Left hindlimb (tissue), 1 donor: ENCODE results near the gene HS6ST1.
A peak's percentile ranks its signal among the peaks of the same experiment; 100 is the strongest.
"Not testable (repeated sequence)": the region's sequence is repeated elsewhere in the genome, so short reads cannot be mapped to it uniquely, and the experiment has no call there.

ENCODE experiments used
- DNase-seq: peaks from one replicate; pipeline ENCODE4 v3.0.0-alpha.2; 2018

The HS6ST1 gene

DNA sequence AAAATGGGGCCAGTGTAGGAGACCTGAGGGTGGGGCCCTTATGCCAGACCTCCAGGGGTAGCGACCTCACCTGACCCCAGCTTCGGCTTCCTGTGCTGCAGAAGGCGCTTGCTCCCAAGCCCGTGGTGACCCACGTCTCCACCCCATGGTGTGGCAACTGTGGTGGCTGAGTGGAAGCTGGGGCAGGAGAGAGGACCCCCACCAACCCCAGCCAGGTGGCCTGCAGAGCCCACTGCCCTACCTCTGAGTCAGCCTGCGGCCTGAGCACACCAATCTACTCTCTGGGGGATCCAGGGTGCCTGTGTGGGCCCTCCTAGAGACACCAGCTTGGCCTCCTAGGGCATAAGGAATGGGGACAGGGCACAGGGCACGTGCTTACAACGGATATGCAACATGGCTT lies 52.2 kb downstream of the HS6ST1 start:
- DNase-seq = not testable (repeated sequence)

DNA sequence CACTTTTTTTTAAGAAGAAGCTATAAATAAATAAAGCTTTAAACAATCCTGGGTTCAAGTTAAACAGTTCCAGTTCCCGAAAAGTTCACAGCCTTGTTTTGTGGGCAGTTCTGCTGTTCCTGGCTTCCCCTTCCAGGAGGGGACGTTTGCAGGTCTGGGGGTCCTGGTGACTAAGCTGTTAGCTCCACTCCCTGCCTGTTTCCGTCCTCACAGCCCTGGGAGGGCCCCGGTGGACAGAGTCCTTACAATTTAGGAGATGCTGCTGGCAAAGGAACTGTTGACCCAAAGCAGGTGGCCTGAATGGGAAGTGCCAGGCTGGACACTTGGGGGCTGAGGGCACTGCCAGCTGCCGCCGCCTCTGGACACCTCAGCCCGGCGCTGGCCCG lies 53.1 kb downstream of the HS6ST1 start:
- DNase-seq = not testable (repeated sequence)

DNA sequence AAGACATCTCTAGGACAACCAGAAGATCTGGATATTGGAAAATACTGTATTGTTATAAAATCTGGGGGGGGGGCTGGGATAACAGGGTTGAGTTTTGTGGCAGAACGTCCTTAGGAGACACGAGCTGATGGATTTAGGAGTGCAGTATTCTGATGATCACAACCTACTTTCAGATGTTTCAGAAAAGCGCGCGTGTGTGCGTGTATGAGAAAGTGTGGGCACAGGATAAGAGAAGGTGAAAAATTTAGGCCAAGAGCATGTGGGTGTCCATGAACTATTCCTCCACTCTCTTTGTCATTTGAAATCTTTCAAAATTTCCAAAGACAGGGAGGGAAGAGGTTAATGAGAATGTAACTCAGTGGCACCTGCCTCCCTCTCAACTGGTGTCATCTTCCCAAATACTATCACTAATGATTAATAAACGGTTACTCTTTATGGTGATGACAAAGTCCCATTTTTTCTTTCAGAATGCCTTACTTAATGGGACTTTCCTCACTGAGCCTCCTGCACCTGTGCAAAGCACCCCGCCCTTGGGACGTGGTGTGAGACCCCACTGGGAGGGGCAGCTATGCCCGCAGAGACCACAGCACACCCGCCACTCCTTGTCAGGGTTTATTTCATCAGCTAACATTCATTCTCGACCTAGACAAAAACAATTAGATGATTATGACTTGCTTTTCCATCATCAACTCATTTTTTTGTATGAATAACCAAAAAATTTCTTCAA lies 53.6 kb downstream of the HS6ST1 start:
- DNase-seq = no peak

DNA sequence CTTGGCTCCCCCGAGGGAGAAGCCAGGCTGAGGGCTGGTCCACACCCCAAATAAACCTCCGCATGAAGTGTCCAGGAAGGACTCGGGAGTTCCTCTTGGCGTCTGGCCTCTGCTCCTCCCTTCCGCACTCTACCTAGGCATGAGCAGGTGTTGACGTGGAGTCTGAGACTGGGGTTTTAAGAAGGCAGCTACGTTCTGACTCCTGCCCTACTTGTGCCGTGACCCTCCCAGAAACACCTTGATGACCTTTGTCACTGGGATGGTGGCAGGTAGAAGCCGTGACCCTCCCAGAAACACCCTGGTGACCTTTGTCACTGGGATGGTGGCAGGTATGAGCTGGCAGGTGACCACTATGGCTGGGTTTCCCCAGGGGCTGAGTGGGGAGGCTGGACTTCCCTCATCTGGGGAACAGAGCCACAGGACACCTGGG lies 54.8 kb downstream of the HS6ST1 start:
- no peak for DNase-seq

DNA sequence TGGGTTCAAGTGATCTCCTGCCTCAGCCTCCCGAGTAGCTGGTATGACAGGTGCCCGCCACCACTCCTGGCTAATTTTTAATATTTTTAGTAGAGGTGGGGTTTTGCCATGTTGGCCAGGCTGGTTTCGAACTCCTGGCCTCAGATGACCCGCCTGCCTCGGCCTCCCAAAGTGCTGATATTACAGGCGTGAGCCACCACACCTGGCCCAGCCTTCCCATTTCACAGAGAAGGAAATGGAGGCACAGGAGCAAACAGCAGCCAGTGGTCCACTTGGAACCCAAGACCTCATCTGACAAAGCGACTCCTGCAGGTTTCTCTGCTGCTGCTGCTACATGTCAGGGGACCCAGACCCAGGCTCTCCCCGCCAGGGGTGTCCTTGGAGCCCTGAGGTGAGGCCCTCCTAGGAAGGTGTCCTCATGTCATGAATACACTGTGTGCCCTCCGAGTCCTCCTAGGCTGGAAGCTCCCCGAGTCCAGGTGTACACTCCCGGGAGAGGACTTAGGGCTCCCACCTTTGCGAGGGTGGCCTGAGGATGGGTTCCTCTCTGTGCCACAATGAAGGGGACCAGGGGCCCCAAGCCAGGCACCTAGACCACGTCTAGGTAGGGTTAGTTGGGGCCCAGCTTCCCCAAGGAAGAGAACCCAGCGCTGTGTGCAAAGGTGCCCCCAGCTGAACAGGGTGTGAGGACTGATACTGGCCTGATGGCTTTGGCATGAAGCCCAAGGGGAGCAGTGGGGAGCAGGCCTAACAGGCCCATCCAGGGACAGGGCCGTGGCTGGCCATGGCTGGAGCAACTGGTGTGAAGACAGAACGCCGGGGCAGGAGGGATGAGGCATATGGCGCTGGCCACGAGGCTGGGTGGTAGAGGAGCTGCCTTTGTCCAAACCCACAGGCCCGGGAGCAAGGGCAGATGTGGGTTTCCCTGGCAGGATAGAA lies 56.1 kb downstream of the HS6ST1 start:
- no peak for DNase-seq

DNA sequence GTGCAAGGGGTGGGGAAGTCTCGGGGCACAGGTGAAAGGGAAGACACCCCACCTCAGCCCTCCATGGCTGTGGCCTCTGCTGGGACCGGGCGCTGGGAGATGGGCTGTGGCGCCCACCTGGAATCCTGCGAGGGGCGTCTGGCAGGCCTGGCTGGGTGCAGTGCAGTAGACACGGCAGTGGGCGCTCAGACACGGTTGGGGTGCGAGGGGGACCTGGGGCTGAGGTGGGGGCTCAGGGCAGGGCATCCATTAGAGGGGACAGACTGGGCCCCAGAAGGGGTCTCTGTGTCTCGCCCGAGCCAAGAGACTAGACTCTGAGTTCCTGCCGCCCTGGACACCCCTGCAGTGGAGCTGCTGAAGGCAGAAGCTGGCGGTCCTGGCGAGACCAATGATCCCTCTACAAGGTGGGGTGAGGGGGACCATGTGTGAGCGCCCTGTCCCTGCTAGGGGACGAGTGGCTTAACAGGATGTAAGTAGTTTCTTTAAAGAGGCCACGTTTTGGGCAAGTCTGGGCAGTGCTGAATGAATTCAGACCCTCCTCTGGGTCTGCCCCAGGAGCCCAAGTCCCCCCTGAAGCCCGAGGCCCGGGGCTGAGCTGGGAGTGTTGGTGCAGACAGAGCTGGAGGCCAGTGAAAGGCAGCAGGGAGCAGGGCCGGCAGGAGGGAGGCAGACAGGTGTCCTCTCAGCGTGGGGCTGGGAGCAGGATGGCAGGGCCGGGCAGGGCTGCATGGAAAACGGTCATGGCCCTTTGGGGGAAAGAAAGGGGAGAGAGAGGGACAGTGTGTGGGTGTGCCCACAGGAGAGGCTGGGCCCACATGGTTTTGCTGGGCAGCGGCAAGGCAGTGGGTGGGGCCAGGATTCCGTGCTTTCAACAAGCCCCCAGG lies 57.2 kb downstream of the HS6ST1 start:
- DNase-seq = no peak

DNA sequence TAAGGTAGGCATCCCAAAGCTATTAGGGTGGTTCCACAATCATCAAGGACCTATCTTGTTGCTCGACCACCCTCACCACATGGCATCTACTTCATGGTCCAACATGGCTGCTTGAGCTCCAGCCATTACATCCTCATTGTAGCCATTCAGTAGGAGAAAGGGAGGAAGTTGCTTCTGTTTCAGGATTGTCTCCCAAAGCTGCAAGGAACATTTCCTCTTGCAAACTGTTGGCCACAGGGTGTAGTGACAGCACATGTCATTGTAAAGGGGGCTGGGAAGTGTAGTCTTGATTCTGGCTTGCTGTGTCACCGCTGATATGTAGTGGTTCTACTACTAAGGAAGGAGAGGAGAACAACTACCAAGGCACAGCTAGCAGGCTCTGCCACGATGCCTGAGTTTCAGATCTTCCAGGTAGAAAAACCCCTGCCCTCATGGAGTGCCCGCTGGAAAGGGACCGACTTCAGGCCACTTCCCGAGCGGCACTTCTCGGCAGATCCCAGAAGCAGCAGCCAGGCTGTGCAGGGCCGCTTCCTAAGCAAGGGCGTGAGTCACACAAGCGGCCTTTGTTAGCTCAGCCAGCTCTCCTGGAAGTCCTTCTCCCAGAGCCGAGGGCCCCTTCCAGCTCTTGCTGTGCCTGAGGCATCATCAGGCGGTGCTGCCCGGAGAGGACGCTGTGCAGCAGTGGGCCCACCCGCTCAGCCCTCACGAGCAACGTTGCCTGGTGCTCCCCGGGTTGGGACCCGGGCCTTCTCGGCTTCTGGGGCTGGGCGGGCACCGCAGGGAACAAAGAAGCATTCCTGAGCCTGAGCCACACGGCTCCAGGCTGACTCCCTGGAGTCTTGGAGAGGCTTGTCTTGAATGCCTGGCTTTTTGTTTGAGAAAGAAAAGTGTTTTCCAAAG lies 58.2 kb downstream of the HS6ST1 start:
- DNase-seq = peak; percentile 74

DNA sequence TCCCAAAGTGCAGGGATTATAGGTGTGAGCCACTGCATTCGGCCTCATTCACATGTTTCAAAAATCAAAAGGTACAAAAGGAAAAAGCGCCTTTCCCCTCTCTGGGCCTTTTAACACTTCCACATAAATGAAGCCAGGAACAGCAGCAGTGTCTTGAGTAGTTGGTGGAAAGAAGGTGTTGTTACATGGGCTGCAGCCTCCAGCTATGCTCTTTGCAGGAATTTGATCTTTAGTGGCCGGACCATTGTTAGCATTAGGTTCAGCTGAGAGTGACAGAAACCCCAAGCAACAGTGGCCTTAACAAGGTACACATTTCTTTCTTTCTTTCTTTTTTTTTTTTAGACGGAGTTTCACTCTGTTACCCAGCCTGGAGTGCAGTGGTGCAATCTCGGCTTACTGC lies 59.1 kb downstream of the HS6ST1 start:
- no peak for DNase-seq

DNA sequence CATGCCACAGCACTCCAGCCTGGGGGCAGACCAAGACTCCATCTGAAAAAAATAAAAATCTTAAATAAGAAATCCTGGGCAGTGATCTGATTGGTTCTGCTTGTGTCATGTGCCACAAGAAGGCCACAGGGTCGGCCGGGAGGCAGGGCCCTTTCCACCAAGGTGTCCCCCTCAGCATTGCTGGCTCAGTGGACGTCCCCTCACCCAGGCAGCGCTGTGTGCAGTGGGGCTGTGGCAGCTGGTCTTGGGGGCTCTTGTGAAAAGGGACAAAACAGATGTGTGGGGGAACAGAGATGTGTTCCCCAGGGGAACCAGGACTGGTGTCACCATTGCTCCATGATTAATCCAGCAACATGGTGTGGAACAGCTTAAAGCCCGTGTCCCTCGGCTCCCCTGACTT lies 60.5 kb downstream of the HS6ST1 start:
- no peak for DNase-seq

DNA sequence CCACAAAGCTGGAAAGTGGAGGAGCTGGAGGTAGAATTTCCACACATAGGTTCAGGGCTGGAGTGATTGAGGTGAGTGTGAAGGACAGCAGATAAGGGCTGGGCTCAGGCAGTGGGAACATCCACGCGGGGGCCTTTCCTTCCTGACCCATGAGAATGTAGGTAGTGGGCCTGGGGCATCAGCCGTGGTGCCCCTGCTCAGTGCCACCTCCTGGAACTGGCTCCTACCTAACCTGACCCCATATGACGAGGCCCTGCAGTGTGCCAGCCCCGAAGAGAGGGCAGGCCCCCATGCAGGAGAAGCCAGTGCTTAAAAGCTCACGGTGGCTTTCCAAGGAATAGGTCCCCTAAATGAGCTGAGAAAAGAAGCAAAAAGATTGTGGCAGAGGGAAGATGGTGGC lies 66.2 kb downstream of the HS6ST1 start:
- DNase-seq = no peak

DNA sequence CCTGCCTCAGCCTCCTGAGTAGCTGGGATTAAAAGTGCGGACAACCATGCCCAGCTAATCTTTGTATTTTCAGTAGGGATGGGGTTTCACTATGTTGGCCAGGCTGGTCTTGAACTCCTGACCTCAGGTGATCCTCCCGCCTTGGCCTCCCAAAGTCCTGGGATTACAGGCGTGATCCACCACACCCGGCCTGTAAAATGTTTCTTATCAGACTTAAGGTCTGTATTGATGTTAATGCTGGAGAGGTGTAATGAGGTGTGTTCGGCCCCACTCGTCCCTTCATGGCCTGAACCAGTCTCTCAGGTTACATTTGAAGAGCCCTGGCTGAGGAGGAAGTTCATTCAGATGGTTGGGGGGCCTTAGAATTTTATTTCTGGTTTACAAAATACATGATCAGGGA lies 66.6 kb downstream of the HS6ST1 start:
- DNase-seq = not testable (repeated sequence)

DNA sequence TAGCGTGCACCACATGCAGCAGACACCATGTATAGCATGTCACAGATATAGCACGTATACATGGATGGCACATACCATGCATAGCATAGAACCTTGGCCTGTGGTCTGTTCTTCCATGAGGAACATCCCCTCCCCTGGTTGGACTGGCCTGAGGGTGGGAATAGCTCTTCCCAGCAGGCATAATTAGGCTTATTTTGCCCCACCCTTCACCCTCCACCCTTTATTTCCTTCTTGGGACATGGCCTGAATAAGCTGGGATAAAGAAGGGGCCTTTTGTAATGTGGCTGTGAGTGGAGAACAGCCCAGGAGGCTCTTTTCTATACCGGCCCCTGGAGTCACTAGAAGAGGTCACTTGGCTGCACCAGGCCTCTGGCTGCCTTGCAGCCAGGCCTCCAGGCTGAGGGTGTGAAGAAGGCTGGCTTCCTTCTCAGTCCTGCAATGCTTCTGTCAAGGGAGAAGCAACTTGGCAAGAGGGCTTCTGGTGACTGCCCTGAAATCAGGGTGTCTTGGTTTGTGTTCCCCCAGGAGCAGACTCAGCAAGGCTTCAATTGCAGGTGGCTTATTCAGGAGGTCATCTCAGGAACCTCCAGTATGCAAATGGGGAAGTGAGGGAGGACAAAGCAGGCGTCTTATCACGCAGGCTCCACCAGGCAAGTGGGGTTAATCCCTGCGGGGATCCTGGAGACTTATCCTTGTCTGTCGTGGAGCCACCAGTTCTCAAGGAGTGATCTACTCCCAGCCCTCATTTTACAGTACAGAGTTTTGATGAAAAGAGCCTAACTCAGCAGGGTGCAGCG lies 68.2 kb downstream of the HS6ST1 start:
- no peak for DNase-seq

DNA sequence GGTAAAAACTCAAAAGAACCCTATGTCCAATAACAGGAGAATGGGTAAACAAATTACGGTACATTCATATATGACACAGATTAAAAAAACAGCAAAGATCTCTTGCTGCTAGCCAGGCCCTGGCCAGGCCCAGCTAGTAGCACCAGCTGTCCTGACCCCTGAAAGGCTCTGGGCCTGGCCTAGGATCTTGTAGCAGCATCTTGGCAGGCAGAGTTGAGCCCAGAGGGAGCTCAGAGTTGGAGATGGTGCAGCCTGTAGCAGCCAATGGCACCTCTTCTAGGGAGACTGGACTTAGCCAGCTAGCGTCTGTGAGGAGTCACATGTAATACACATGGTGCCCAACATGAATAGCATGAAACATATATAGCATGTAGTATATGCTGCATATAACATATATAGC lies 69.1 kb downstream of the HS6ST1 start:
- no peak for DNase-seq

DNA sequence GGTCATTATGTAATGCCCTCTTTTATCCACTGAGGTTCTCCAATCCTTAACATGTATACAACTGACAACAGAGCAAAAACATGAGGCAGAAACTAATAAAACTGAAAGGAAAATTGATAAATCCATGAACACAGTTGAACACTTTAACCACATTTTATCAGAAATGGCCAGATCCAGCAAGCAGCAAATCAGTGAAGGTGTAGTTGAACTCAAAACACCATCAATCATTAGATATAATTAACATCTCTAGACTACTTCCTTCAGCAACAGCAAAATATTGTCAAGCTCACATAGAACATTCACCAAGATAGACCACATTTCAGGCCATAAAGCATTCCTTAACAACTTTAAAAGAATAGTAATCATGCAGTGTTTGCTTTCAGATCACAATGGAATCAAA lies 72.9 kb downstream of the HS6ST1 start:
- no peak for DNase-seq

DNA sequence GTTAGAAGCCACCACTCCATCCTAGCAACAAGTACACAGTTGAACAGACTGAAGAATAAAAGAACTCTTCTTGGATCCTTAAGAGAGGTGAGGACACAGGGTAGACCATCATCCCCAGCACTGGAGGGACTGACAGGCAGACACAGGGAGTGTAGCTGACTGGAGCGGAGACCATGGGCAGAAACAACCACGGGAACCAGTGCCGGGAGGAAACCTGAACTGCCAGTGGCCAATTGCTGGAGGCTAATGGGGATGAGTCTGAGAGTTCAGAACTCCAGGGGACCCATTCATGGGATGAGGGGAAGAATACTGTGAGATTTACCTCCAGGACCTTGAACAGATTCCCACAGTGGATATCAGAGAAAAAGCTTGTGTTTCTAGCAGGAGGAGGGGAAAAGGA lies 76.8 kb downstream of the HS6ST1 start:
- no peak for DNase-seq

DNA sequence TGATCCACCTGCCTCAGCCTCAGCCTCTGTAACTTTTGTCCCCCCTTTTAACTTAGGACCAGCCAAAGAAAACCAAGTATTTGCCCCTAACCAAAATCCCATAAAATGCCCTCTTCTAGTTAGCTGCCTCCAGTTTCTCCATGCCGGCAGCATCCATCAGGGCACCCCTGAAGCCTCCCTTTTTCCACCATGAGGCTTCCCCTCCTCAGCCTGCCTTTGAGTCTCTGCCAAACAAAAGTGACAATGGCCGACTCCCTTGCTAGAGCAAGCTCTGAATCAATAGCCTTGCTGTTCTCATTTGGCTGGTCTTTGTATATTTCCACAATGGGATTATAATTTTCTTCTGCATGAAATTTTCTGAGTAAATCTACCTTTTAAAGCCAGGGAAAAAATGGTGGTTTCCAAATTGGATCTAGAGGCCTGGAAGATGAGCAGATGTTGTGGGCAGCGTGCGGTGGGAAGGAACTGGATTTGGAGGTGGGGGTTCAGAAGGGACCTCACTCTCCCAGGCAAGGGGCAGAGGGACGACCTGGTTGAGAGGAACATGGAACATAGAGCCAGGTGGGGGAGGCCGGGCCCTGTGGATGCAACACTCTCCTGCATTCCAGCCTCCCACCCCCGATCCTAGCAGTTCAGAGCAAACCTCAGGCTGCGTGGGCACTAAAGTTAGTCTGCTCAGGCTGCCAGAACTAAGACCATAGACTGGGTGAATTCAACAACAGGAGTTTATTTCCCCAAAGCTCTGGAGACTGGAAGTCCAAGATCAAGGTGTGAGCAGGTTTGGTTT lies 80.6 kb downstream of the HS6ST1 start:
- DNase-seq = no peak

DNA sequence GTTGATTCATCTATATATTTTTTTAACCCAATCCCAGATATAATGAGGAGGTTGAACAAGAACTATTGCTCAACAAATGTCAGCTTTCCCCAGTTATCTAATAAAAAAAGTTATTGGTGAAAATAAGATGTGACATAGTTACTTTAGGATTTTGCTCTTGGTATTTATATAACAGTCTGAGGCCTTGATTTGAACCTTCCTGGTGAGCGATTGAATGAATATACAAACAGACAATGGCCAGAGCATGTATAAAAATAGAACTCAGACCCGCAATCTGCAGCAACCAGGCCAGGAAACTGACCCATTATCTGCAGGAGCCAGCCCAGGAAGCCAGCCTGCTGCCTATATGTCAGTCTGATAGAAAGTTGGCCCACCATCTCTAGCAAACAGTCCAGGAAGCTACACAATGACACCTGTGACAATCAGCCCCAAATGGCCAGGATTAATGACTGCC lies 81.6 kb downstream of the HS6ST1 start:
- DNase-seq = no peak

DNA sequence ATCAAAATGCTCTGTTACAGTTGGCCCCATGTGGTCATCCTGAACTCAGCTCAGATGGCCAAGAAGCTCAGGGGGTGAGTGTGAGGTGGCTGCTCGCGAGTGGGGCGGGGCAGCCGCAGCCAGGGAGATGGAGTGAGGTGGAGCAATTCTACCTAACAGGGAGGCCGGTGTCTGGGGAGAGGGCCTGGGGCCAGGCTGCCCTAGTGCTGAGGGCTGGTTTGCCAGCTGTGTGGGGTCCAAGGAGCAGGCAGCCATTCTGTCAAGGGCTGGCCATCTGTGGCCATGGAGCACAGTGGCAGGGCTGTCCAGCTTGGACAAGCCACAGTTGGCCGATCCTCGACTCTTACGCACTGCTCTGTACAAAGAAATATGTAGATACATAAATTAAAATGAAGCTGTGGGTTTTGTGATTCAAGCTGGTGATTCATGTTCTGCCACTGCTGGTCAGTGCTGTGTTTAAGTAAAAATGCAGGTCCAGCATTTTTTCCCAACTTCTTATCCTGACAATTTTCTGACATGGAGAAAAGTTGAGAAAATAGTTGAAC lies 82.1 kb downstream of the HS6ST1 start:
- DNase-seq = no peak

DNA sequence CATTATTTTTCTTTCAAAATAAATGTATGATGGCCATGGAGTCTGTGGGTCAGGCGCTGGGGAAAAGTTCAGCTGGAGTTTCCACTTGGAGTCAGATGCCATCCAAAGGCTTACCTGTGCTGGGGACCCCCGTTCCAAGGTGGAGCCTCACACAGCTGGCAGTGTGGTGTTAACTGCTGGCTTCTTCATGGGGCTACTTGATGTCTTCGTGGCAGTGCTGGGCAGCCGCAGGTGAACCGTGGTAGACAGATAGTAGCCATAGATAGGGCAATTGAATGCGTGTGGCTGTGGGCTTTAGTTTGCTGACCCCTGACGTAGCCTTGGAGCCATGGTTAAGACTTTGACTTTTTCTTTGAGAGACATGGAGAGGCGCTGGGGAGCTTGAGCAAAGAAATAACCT lies 83.1 kb downstream of the HS6ST1 start:
- DNase-seq = no peak

DNA sequence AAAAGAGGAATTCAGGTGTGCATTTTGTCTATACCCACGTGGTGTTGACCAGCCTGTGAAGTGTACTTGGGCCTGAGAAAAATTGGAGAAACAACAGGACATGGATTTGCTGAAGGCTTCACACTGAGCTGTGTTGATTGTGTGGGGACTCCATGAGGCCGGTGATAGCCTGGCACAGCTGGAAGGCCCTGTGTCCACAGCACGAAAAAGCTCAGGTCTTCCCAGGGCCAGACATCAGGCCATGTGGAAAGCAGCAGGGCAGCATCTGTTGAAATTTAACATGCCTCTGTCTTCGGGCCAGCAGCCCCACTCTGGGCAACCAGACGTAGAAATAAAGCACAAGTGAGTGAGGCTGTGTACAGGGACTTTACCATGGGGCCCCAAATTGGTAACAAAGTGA lies 84.1 kb downstream of the HS6ST1 start:
- no peak for DNase-seq
